ENCODE results near the gene BCL7A.
A peak's percentile ranks its signal among the peaks of the same experiment; 100 is the strongest.

Gene BCL7A

DNA sequence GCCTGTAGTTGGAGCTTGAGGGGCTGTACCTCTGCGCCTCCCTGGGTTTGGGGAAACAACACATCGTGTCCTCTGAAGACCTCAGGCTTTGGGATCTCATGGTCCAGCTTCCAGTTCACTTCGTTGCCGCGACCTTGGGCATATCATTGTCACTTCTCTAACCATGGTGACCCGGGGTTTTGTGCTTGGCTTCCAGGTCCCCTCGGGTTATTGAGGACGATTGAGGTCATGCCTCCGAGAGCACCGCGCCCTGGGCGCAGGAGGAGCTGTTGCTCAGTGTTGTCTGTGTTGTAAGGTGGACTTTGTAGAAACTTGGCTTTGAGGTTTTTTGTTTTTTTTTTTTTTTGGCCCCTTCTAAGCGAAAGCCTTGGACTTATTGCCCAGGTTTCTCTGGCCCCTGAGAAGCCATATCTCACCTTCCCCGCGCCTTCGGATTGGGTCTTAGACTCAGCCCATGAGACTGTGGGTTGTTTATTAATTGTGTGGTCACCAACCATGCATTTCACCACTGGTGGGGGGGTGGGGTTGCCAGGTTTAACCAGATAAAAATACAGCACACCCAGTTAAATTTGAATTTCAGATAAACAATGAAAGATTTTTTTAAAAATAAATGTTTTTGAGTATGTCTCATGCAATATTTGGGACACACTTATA, 2.6 kb downstream of the BCL7A start:
- no peak for TF ChIP-seq CTCF (conservative IDR thresholded peaks at IDR 0.05)
- peak overlapping the region; percentile 93 for H3K27ac ChIP-seq

- no peak overlapping the region for H3K27ac ChIP-seq
- no peak for TF ChIP-seq CTCF (conservative IDR thresholded peaks at IDR 0.05)
Measured at GRCh38 chr12:122026706-122027333, 5.1 kb downstream of the BCL7A start.

DNA sequence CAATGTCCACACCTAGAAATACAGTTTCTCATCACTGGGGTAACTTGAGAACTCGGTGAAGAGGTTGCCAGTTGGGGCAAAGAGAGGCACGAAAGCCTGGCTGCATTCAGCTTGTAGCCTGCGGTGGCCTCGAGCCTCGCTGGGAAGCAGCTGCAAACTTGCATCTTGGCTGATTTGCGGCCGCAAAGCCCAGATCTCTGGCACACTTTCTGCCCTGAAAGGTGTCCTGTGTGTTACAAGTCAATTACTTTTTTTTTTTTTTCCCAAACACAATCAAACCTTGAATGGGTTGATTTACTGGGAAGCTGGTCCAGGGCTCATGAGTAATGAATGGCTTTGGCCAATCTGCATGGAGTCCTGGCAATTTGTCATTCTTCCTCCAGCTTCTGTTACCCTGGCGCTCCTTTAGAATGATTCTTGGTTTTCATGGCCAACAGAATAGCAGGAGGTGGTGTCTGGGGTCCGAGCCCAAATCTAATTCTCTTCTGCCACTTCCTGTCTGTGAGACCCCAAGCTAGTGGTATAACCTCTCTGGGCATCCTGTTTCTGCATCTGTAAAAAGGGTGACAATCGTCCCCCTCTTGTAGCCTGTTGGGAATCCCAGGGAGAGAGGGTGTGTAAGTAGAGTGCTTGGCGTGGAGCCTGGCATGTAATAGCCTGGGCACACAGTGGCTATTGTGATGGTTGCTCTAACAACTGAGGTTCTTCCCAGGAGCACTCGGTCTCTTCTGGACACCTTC, 6.7 kb downstream of the BCL7A start:
- no peak for TF ChIP-seq CTCF (conservative IDR thresholded peaks at IDR 0.05)
- no peak overlapping the region for H3K27ac ChIP-seq

DNA sequence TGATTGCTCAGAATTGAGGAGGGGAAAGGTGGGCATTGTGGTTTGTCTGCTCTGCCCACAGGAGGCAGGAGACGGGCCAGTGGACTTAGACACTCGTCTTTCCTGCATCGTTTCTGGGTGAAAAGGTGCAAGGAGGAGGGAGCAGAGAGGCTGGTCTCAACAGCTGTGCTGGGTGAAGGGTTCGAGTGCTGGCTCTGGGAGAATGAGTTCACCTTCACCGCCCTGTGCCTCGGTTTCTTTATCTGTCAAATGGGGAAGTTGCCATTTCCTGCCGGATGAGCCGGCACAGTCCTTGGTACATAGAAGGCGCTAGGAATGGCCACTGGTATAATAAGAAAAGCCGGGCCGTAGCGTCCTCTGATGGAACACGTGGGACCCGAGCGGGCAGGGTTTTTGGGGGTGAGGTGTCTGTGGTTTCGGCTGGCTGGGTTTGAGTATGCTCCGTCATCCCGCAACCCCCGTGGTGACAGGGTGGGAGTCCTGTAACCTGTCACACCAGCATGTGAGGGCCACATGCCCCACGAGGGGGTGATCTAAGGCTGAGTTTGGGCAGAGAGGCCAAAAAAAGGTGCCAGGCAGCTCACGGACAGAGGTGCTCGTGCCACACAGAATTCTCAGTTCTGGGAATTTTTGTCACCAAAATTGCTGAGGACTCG, 7.3 kb downstream of the BCL7A start:
- H3K27ac ChIP-seq, result no peak overlapping the region

GRCh38 chr12:122029620-122030423, 8.1 kb downstream of the BCL7A start:
- TF ChIP-seq CTCF (conservative IDR thresholded peaks at IDR 0.05), result no peak
- no peak overlapping the region for H3K27ac ChIP-seq

More for the DNA sequence above, 7.3 kb downstream of the BCL7A start:
- TF ChIP-seq CTCF (conservative IDR thresholded peaks at IDR 0.05), result no peak

DNA sequence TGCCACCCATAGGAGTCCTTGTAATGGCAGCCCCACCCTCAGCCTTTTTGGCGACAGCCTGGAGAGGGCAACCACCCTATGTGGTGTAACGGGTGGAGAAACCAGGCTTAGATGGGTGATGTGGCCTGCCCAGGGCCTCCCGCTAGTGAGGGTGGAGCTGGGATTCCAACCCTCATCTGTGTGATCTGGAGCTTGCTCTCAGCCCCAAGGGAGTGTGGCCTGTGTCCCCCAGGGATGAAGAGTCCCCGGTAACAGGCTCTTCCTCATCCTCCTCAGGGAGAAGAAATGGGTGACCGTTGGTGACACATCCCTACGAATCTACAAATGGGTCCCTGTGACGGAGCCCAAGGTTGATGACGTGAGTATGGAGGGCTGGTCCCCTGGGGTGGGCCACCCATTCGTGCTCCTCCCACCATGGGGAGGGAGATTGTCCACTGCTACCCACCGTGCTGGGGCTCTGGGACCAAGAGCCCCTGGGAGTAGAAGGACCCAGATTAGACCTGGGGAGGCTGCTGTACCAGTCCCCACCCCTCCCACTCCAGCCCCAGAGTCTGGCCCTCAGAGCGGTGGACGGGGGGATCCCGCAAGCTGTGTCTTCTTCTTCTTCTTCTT, 8.8 kb downstream of the BCL7A start:
- TF ChIP-seq CTCF (conservative IDR thresholded peaks at IDR 0.05), result no peak
- H3K27ac ChIP-seq, result no peak overlapping the region

Data from VCaP (cell line).